Breast epithelium (tissue), 4 donors: ENCODE results near the gene ADAMTS2. TPM values are rescaled to one million over a fixed set of nuclear protein-coding genes. Genes with fewer than 3 reads are reported as not detected.

Source experiments
- DNase-seq, 2 donors: peaks; one replicate each; pipeline ENCODE4 v3.0.0-alpha.2; 2019; ENCODE audit warnings: low spot score in 2 of 2
- H3K27ac ChIP-seq, 2 donors: fragments of 200-600 bp; sonication (generic) in 1 of 2; one replicate each; pipeline ENCODE4 v1.5.1; 2016 to 2019; ENCODE audit warnings: mild to moderate bottlenecking in 1 of 2
- H3K27me3 ChIP-seq, 2 donors: fragments of 200-600 bp; sonication (generic) in 1 of 2; one replicate each; pipeline versions ENCODE4 v1.5.1 to v1.6.0; 2017 to 2019; ENCODE audit warnings: control low read depth in 1 of 2, mild to moderate bottlenecking in 1 of 2
- H3K36me3 ChIP-seq: fragments of 200-600 bp; one replicate; pipeline ENCODE4 v1.5.1; 2019
- H3K4me1 ChIP-seq, 2 donors: fragments of 200-600 bp; sonication (generic); one replicate each; pipeline ENCODE4 v1.5.1; 2016 to 2019; ENCODE audit warnings: control low read depth in 1 of 2
- H3K4me3 ChIP-seq, 3 donors: fragments of 200-600 bp; sonication (generic); 1 replicate in 2 of 3; 2 replicates in 1 of 3; pipeline ENCODE4 v1.5.1; 2016 to 2019; ENCODE audit warnings: mild to moderate bottlenecking in 3 of 3, moderate library complexity in 2 of 3
- H3K9me3 ChIP-seq, 2 donors: fragments of 200-600 bp; sonication (generic) in 1 of 2; one replicate each; pipeline ENCODE4 v1.5.1; 2016 to 2019; ENCODE audit warnings: control low read depth in 1 of 2
- CTCF ChIP-seq, 3 donors: fragments of 450-650 bp; IDR thresholded peaks; one replicate each; pipeline ENCODE4 v1.5.1; 2016 to 2017; ENCODE audit warnings: antibody characterized with exemption in 3 of 3, mild to moderate bottlenecking in 3 of 3, moderate library complexity in 3 of 3
- POLR2A ChIP-seq: fragments of 450-650 bp; IDR thresholded peaks from one replicate; pipeline ENCODE4 v1.6.1; 2016; ENCODE audit warnings: antibody characterized with exemption, mild to moderate bottlenecking, moderate library complexity
- POLR2AphosphoS5 ChIP-seq, 3 donors: sonication (generic); formaldehyde crosslinking; IDR thresholded peaks; one replicate each; pipeline ENCODE4 v1.6.1; 2017; ENCODE audit warnings: antibody characterized with exemption in 3 of 3
- intact Hi-C: fragments of 100-400 bp; cut with DNase I; formaldehyde crosslinking; loops from one replicate; pipeline ENCODE4 v1.15.1; 2023; ENCODE audit warnings: low total_unique reads
- total RNA-seq, 3 donors: library from RNA; depleted of rRNA; stranded (reverse); fragments of >200 nt; gene quantifications; one replicate each; pipeline ENCODE4 v1.1.0, GENCODE V29; 2016

ADAMTS2 gene
- total RNA-seq, 3 donors from 2014 or later, result 11.3 to 51.8 (median 19.7) TPM

- Histone ChIP-seq H3K4me1 (no peaks in the 10 kb centered on the region), H3K27ac (no peak overlapping the region), H3K4me3 (no peak overlapping the region), H3K27me3 (no peaks in the 10 kb centered on the region), H3K36me3 (no peaks in the 10 kb centered on the region), H3K9me3 (no peaks in the 10 kb centered on the region)
- DNase-seq, result no peak
- no peak for TF ChIP-seq POLR2A
- no peak for TF ChIP-seq POLR2AphosphoS5 (IDR thresholded peaks at IDR 0.05)
- no peak for TF ChIP-seq CTCF (IDR thresholded peaks at IDR 0.05)
- intact Hi-C loops, result loop anchor here (5.0 kb wide), 1 partner anchor 116 kb away; no protein-coding TSS in a partner anchor
These were observed 133.6 kb downstream of the ADAMTS2 start for GRCh38 chr5:179211631-179212030.

- H3K9me3 ChIP-seq, result no peaks in the 10 kb centered on the region
- no peak overlapping the region for H3K27ac ChIP-seq
- H3K4me1 ChIP-seq, result no peaks in the 10 kb centered on the region
- H3K27me3 ChIP-seq, result no peaks in the 10 kb centered on the region
- intact Hi-C loops, result loop anchor here (5.0 kb wide), 1 partner anchor 116 kb away; no protein-coding TSS in a partner anchor
- no peak overlapping the region for H3K4me3 ChIP-seq
- TF ChIP-seq CTCF (IDR thresholded peaks at IDR 0.05), result no peak
- no peak for TF ChIP-seq POLR2A
- TF ChIP-seq POLR2AphosphoS5 (IDR thresholded peaks at IDR 0.05), result no peak
- no peaks in the 10 kb centered on the region for H3K36me3 ChIP-seq
- DNase-seq, result no peak
These were observed 134.2 kb downstream of the ADAMTS2 start for GRCh38 chr5:179211068-179211467.

GRCh38 chr5:179210478-179210877 is 134.8 kb downstream of the ADAMTS2 start:
- Histone ChIP-seq H3K27ac (no peak overlapping the region), H3K4me1 (no peaks in the 10 kb centered on the region), H3K4me3 (no peak overlapping the region), H3K9me3 (no peaks in the 10 kb centered on the region), H3K36me3 (no peaks in the 10 kb centered on the region), H3K27me3 (no peaks in the 10 kb centered on the region)
- TF ChIP-seq CTCF (IDR thresholded peaks at IDR 0.05), result no peak
- TF ChIP-seq POLR2AphosphoS5 (IDR thresholded peaks at IDR 0.05), result no peak
- no peak for TF ChIP-seq POLR2A
- intact Hi-C loops, result loop anchor here (5.0 kb wide), 1 partner anchor 117 kb away; no protein-coding TSS in a partner anchor
- no peak for DNase-seq

- intact Hi-C loops, result loop anchor here (5.0 kb wide), 1 partner anchor 118 kb away; no protein-coding TSS in a partner anchor
- Histone ChIP-seq H3K27ac (no peak overlapping the region), H3K27me3 (no peaks in the 10 kb centered on the region), H3K4me3 (no peak overlapping the region), H3K4me1 (no peaks in the 10 kb centered on the region), H3K9me3 (no peaks in the 10 kb centered on the region), H3K36me3 (no peaks in the 10 kb centered on the region)
- no peak for TF ChIP-seq POLR2A
- TF ChIP-seq POLR2AphosphoS5 (IDR thresholded peaks at IDR 0.05), result no peak
- TF ChIP-seq CTCF (IDR thresholded peaks at IDR 0.05), result no peak
- DNase-seq, result no peak
These were observed 135.7 kb downstream of the ADAMTS2 start for GRCh38 chr5:179209359-179210150.

GRCh38 chr5:179208706-179209358 is 136.4 kb downstream of the ADAMTS2 start:
- Histone ChIP-seq H3K9me3 (no peaks in the 10 kb centered on the region), H3K4me3 (no peak overlapping the region), H3K4me1 (no peaks in the 10 kb centered on the region), H3K36me3 (no peaks in the 10 kb centered on the region), H3K27me3 (no peaks in the 10 kb centered on the region), H3K27ac (no peak overlapping the region)
- TF ChIP-seq CTCF (IDR thresholded peaks at IDR 0.05) (no peak), POLR2A (no peak), POLR2AphosphoS5 (IDR thresholded peaks at IDR 0.05) (no peak)
- intact Hi-C loops, result no loop called here
- DNase-seq, result no peak
